A549 (cell line): ENCODE data around the gene WTIP.

Source experiments
- JUN ChIP-seq, 2 experiments: fragments of >200 bp; sonication (Bioruptor Twin); formaldehyde crosslinking; IDR thresholded peaks; 2 replicates in 1 of 2; 3 replicates in 1 of 2; pipeline ENCODE4 v1.6.1; 2016 to 2017
- MAFK ChIP-seq: fragments of 450-650 bp; IDR thresholded peaks from 2 replicates; pipeline ENCODE4 v1.6.1; 2014; ENCODE audit not compliant: partially characterized antibody
- TF ChIP-seq, protein P1 (sequence below): fragments of >200 bp; sonication (Bioruptor Twin); formaldehyde crosslinking; IDR thresholded peaks from 3 replicates; pipeline ENCODE4 v1.5.1; 2016

DNA sequence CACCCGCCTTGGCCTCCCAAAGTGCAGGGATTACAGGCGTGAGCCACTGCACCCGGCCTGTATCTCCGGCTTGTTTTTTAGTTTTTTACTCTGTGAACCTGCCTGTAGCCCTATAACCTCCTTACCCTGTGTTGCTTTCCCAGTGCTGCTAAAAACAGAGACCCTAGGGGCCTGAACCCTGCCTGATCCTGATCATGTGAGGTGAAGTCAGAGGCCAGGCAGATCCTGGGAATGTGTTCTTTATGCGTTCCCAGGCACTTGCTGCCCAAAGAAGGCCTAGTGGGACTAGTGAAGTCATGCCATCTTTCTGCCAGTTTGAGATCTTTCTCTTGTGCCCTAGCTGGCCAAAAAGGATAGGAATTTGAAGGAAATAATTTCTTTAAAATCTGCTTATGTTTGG lies 48.8 kb upstream of the WTIP start:
- TF ChIP-seq JUN (IDR thresholded peaks at IDR 0.05) = 0 out of 5 replicates have a peak, but pooled peaks of 1 of the 2 experiments have one; percentile 23
- TF ChIP-seq MAFK = no peak
- TF ChIP-seq, protein P1, sequence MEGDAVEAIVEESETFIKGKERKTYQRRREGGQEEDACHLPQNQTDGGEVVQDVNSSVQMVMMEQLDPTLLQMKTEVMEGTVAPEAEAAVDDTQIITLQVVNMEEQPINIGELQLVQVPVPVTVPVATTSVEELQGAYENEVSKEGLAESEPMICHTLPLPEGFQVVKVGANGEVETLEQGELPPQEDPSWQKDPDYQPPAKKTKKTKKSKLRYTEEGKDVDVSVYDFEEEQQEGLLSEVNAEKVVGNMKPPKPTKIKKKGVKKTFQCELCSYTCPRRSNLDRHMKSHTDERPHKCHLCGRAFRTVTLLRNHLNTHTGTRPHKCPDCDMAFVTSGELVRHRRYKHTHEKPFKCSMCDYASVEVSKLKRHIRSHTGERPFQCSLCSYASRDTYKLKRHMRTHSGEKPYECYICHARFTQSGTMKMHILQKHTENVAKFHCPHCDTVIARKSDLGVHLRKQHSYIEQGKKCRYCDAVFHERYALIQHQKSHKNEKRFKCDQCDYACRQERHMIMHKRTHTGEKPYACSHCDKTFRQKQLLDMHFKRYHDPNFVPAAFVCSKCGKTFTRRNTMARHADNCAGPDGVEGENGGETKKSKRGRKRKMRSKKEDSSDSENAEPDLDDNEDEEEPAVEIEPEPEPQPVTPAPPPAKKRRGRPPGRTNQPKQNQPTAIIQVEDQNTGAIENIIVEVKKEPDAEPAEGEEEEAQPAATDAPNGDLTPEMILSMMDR = no peak
